ENCODE results near the gene CS.

GRCh38 chr12:56229916-56230431 is 70.2 kb downstream of the CS start, which contains the start of gene SLC39A5:
- TF ChIP-seq POLR2A (IDR thresholded peaks at IDR 0.05), result no peak
- no peak for TF ChIP-seq CTCF (IDR thresholded peaks at IDR 0.05)

Measured in uterus (tissue), 2 donors.